Upper lobe of right lung (tissue), 1 donor: ENCODE data around the gene RINL. TPM values are rescaled to one million over a fixed set of nuclear protein-coding genes. Genes with fewer than 3 reads are reported as not detected.

Experiments used
- ATAC-seq: fragments of 200-7000 bp; cut with Tn5 transposase; one replicate; pipeline ENCODE4 v1.9.1; 2020; ENCODE audit warnings: mild to moderate bottlenecking, moderate library complexity
- DNase-seq: peaks from one replicate; pipeline ENCODE4 v3.0.0-alpha.2; 2020
- H3K27ac ChIP-seq: fragments of 200-600 bp; one replicate; pipeline ENCODE4 v1.8.0; 2022
- H3K27me3 ChIP-seq: fragments of 200-600 bp; one replicate; pipeline ENCODE4 v1.8.0; 2022; ENCODE audit warnings: mild to moderate bottlenecking
- H3K36me3 ChIP-seq: fragments of 200-600 bp; one replicate; pipeline ENCODE4 v1.8.0; 2022
- H3K4me1 ChIP-seq: fragments of 200-600 bp; one replicate; pipeline ENCODE4 v1.8.0; 2022
- H3K4me3 ChIP-seq: fragments of 200-600 bp; one replicate; pipeline ENCODE4 v1.8.0; 2022; ENCODE audit warnings: mild to moderate bottlenecking
- H3K9me3 ChIP-seq: fragments of 200-600 bp; one replicate; pipeline ENCODE4 v1.8.0; 2022
- CTCF ChIP-seq: fragments of 200-600 bp; IDR thresholded peaks from one replicate; pipeline ENCODE4 v1.8.0; 2022; ENCODE audit warnings: antibody characterized with exemption
- intact Hi-C: fragments of 100-400 bp; cut with DNase I; formaldehyde crosslinking; loops from one replicate; pipeline ENCODE4 v1.11.0; 2022
- total RNA-seq: library from RNA; stranded (reverse); fragmentation: NEBNext Ultra II Directional; extraction: Animal tissue kit (Norgen Biotek cat#: 25700); gene quantifications from one replicate; pipeline ENCODE4 v1.2.1, GENCODE V29; 2021
- donor health status: DM: no; HTN: yes; CAD: no; lungs with severe emphysema.

RINL gene
- total RNA-seq, 1 donor from 2014 or later, result 12.0 TPM

- H3K36me3 ChIP-seq, result peaks cover 81% of the 10 kb centered on the region
- peak overlapping the region; percentile 36 for H3K27ac ChIP-seq
- H3K4me1 ChIP-seq, result peaks cover 17% of the 10 kb centered on the region
Observed at GRCh38 chr19:38838208-38838985, 39.7 kb downstream of the RINL start.

GRCh38 chr19:38837656-38838121 lies 40.4 kb downstream of the RINL start:
- H3K27ac ChIP-seq, result peak overlapping the region; percentile 36
- DNase-seq (no peak), ATAC-seq (peak; percentile 11)
- no peak for TF ChIP-seq CTCF
- no peaks in the 10 kb centered on the region for H3K9me3 ChIP-seq
- no peak overlapping the region for H3K4me3 ChIP-seq
- no peaks in the 10 kb centered on the region for H3K27me3 ChIP-seq
- peaks cover 17% of the 10 kb centered on the region for H3K4me1 ChIP-seq
- intact Hi-C loops, result no loop called here
- peaks cover 74% of the 10 kb centered on the region for H3K36me3 ChIP-seq

More at GRCh38 chr19:38838208-38838985, 39.7 kb downstream of the RINL start:
- Histone ChIP-seq H3K27me3 (no peaks in the 10 kb centered on the region), H3K4me3 (no peak overlapping the region), H3K9me3 (no peaks in the 10 kb centered on the region)
- ATAC-seq (peak; percentile 11), DNase-seq (no peak)
- intact Hi-C loops, result no loop called here
- no peak for TF ChIP-seq CTCF

GRCh38 chr19:38836983-38837626 lies 41.0 kb downstream of the RINL start:
- Histone ChIP-seq H3K27me3 (no peaks in the 10 kb centered on the region), H3K4me1 (peaks cover 17% of the 10 kb centered on the region), H3K9me3 (no peaks in the 10 kb centered on the region), H3K36me3 (peaks cover 68% of the 10 kb centered on the region), H3K27ac (no peak overlapping the region), H3K4me3 (no peak overlapping the region)
- ATAC-seq, result no peak
- no peak for DNase-seq
- intact Hi-C loops, result no loop called here
- TF ChIP-seq CTCF, result no peak

- Histone ChIP-seq H3K4me3 (no peak overlapping the region), H3K27ac (peak overlapping the region; percentile 30), H3K27me3 (no peaks in the 10 kb centered on the region), H3K36me3 (peaks cover 61% of the 10 kb centered on the region), H3K4me1 (peaks cover 17% of the 10 kb centered on the region), H3K9me3 (no peaks in the 10 kb centered on the region)
- no peak for DNase-seq
- intact Hi-C loops, result no loop called here
- TF ChIP-seq CTCF, result no peak
- no peak for ATAC-seq
Observed at GRCh38 chr19:38836159-38836982, 41.7 kb downstream of the RINL start.

- DNase-seq, result no peak
- no peak overlapping the region for H3K27ac ChIP-seq
- intact Hi-C loops, result no loop called here
- TF ChIP-seq CTCF, result no peak
- no peaks in the 10 kb centered on the region for H3K27me3 ChIP-seq
- no peak for ATAC-seq
- H3K4me1 ChIP-seq, result peaks cover 32% of the 10 kb centered on the region
- no peaks in the 10 kb centered on the region for H3K9me3 ChIP-seq
- H3K36me3 ChIP-seq, result peaks cover 48% of the 10 kb centered on the region
- no peak overlapping the region for H3K4me3 ChIP-seq
Observed at GRCh38 chr19:38834590-38834989, 43.5 kb downstream of the RINL start.
